ENCODE measurements around the gene MAP2K5. TPM values are rescaled to one million over a fixed set of nuclear protein-coding genes. Genes with fewer than 3 reads are reported as not detected.

Gene MAP2K5
- total RNA-seq, 1 experiment from 2014 or later = 15.0 TPM

DNA sequence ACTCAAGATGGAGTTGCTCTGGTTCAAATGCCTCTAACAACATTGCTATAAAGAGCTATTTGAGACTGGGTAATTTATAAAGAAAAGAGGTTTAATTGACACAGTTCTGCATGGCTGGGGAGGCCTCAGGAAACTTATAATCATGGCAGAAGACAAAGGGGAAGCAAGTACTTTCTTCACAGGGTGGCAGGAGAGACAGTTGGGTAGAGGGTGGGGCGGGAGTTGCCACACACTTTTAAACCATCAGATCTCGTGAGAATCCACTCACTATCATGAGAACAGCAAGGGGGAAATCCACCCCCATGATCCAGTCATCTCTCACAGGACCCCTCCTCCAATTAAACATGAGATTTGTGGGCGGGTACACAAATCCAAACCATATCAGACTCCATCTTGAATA lies 30.7 kb downstream of the MAP2K5 start:
- Mint-ChIP-seq H3K36me3 (ENCODE audit: insufficient read depth in 1 of 3, low read depth in 3 of 3) (no peaks in the 10 kb centered on the region), H3K27ac (no peak overlapping the region), H3K4me3 (no peak overlapping the region), H3K27me3 (ENCODE audit: low read depth) (no peaks in the 10 kb centered on the region), H3K4me1 (peaks cover 8 to 14% of the 10 kb centered on the region in 2 experiments), H3K9me3 (no peaks in the 10 kb centered on the region)
- no peak overlapping the region for H2BK20ac ChIP-seq (ENCODE audit: low read depth, low read length, poor library complexity, severe bottlenecking)
- H3K79me1 ChIP-seq (ENCODE audit: insufficient read depth, low read depth, low read length, poor library complexity, severe bottlenecking) = no peaks in the 10 kb centered on the region
- TF ChIP-seq, protein P1, sequence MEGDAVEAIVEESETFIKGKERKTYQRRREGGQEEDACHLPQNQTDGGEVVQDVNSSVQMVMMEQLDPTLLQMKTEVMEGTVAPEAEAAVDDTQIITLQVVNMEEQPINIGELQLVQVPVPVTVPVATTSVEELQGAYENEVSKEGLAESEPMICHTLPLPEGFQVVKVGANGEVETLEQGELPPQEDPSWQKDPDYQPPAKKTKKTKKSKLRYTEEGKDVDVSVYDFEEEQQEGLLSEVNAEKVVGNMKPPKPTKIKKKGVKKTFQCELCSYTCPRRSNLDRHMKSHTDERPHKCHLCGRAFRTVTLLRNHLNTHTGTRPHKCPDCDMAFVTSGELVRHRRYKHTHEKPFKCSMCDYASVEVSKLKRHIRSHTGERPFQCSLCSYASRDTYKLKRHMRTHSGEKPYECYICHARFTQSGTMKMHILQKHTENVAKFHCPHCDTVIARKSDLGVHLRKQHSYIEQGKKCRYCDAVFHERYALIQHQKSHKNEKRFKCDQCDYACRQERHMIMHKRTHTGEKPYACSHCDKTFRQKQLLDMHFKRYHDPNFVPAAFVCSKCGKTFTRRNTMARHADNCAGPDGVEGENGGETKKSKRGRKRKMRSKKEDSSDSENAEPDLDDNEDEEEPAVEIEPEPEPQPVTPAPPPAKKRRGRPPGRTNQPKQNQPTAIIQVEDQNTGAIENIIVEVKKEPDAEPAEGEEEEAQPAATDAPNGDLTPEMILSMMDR (conservative IDR thresholded peaks at IDR 0.05) = no peak
- H3T11ph ChIP-seq (ENCODE audit: low read length) = no peak overlapping the region
- no peaks in the 10 kb centered on the region for H4K20me1 ChIP-seq (ENCODE audit: control insufficient read depth, insufficient read depth, insufficient read length)
- H3K27me3 ChIP-seq (ENCODE audit: insufficient read depth, low read length) = no peaks in the 10 kb centered on the region
- WGBS (ENCODE audit: extremely low coverage, insufficient read length, low lambda C conversion rate) = no CpG with 5 or more reads among the region's 3 CpGs
- no peak overlapping the region for H3K23ac ChIP-seq (ENCODE audit: insufficient read length, low read depth, low read length)
- no peak overlapping the region for H2AK5ac ChIP-seq (ENCODE audit: insufficient read length, low read length)
- H3K56ac ChIP-seq (ENCODE audit: insufficient read length, low read depth, low read length) = no peak overlapping the region
- H3K9me3 ChIP-seq (ENCODE audit: control insufficient read depth, low read depth, low read length) = no peaks in the 10 kb centered on the region
- H2AFZ ChIP-seq (ENCODE audit: low read length) = no peak overlapping the region
- no peak overlapping the region for H4K5ac ChIP-seq (ENCODE audit: insufficient read length, low read depth, low read length)
- no peak overlapping the region for H2BK12ac ChIP-seq (ENCODE audit: insufficient read length, low read depth, low read length)
- no peak overlapping the region for H3K4ac ChIP-seq (ENCODE audit: low read depth, low read length)
- no peak for DNase-seq
- H2BK15ac ChIP-seq (ENCODE audit: low read depth, low read length) = no peak overlapping the region
- no peaks in the 10 kb centered on the region for H3K79me2 ChIP-seq (ENCODE audit: insufficient read depth, low read length)
- H4K8ac ChIP-seq (replicated peaks; ENCODE audit: insufficient read length, low read depth, low read length) = no peak overlapping the region
- H2BK5ac ChIP-seq (ENCODE audit: insufficient read length, low read length) = no peak overlapping the region
- H3K9ac ChIP-seq (ENCODE audit: extremely low read depth, insufficient read length, low read length) = no peak overlapping the region
- H3K14ac ChIP-seq (ENCODE audit: insufficient read depth, low read length) = no peak overlapping the region
- no peaks in the 10 kb centered on the region; the same call in none of the 2 replicates for H3K4me1 ChIP-seq (ENCODE audit: insufficient read depth, low read length)
- no peaks in the 10 kb centered on the region for H3K23me2 ChIP-seq (ENCODE audit: insufficient read length, low read depth, low read length, poor library complexity, severe bottlenecking)
- H3K4me2 ChIP-seq (ENCODE audit: insufficient read depth, insufficient read length, low read length) = no peak overlapping the region
- no peak overlapping the region for H3K18ac ChIP-seq (ENCODE audit: insufficient read length, low read depth, low read length)
- H3K27ac ChIP-seq (ENCODE audit: insufficient read length, low read depth, low read length) = no peak overlapping the region
- no peak overlapping the region for H2BK120ac ChIP-seq (ENCODE audit: low read depth, low read length, poor library complexity, severe bottlenecking)
- H4K91ac ChIP-seq (ENCODE audit: insufficient read length, low read depth, low read length) = no peak overlapping the region
